ENCODE results near the gene HMCN1. TPM values are rescaled to one million over a fixed set of nuclear protein-coding genes. Genes with fewer than 3 reads are reported as not detected.
"Not testable (repeated sequence)": the region's sequence is repeated elsewhere in the genome, so short reads cannot be mapped to it uniquely, and the experiment has no call there.

Gene HMCN1
- total RNA-seq, 1 donor from 2014 or later: 1.6 TPM

GRCh38 chr1:186206048-186206570, 471.9 kb downstream of the HMCN1 start:
- TF ChIP-seq CTCF (conservative IDR thresholded peaks at IDR 0.05; ENCODE audit: low read depth, low read length): no peak
- DNase-seq (ENCODE audit: low read depth): no peak
- H3K4me3 ChIP-seq (ENCODE audit: low read depth, low read length): no peak overlapping the region

- H3K4me3 ChIP-seq (ENCODE audit: low read depth, low read length): no peak overlapping the region
- no peak for TF ChIP-seq CTCF (conservative IDR thresholded peaks at IDR 0.05; ENCODE audit: low read depth, low read length)
- no peak for DNase-seq (ENCODE audit: low read depth)
These were observed 473.3 kb downstream of the HMCN1 start for GRCh38 chr1:186207391-186208085.

- TF ChIP-seq CTCF (conservative IDR thresholded peaks at IDR 0.05; ENCODE audit: low read depth, low read length): no peak
- no peak overlapping the region for H3K4me3 ChIP-seq (ENCODE audit: low read depth, low read length)
- DNase-seq (ENCODE audit: low read depth): no peak
These were observed 474.4 kb downstream of the HMCN1 start for GRCh38 chr1:186208405-186209129.

GRCh38 chr1:186210258-186210657, 476.1 kb downstream of the HMCN1 start:
- DNase-seq (ENCODE audit: low read depth): no peak
- H3K4me3 ChIP-seq (ENCODE audit: low read depth, low read length): no peak overlapping the region
- TF ChIP-seq CTCF (conservative IDR thresholded peaks at IDR 0.05; ENCODE audit: low read depth, low read length): no peak

- not testable (repeated sequence) for H3K4me3 ChIP-seq (ENCODE audit: low read depth, low read length); DNase-seq (ENCODE audit: low read depth)
These were observed 477.4 kb downstream of the HMCN1 start for GRCh38 chr1:186211583-186211982.

GRCh38 chr1:186212568-186213224, 478.5 kb downstream of the HMCN1 start:
- peak; percentile 96 for TF ChIP-seq CTCF (conservative IDR thresholded peaks at IDR 0.05; ENCODE audit: low read depth, low read length)
- peak; percentile 74 for DNase-seq (ENCODE audit: low read depth)
- no peak overlapping the region for H3K4me3 ChIP-seq (ENCODE audit: low read depth, low read length)

GRCh38 chr1:186213225-186213607, 479.0 kb downstream of the HMCN1 start:
- DNase-seq (ENCODE audit: low read depth): no peak
- no peak for TF ChIP-seq CTCF (conservative IDR thresholded peaks at IDR 0.05; ENCODE audit: low read depth, low read length)
- H3K4me3 ChIP-seq (ENCODE audit: low read depth, low read length): no peak overlapping the region

Measured in epithelial cell of proximal tubule (primary cell).